IMR-90 (cell line): Measurements from ENCODE around the gene CRACDL. TPM values are rescaled to one million over a fixed set of nuclear protein-coding genes. Genes with fewer than 3 reads are reported as not detected.

ENCODE experiments used
- ELK1 ChIP-seq: fragments of 150-350 bp; IDR thresholded peaks from 2 replicates; pipeline ENCODE4 v1.6.1; 2016; ENCODE audit warnings: low read depth, mild to moderate bottlenecking, low read length, moderate library complexity, borderline replicate concordance
- USF2 ChIP-seq: fragments of 150-350 bp; IDR thresholded peaks from 2 replicates; pipeline ENCODE4 v1.6.1; 2017; ENCODE audit warnings: mild to moderate bottlenecking, antibody characterized with exemption, low read length, low read depth
- polyA plus RNA-seq, 3 experiments: library from polyadenylated mRNA; depleted of rRNA; stranded (reverse); fragments of >200 nt; gene quantifications; 2 replicates each; pipeline ENCODE4 v1.2.3, GENCODE V29; 2012; ENCODE audit warnings: low replicate concordance in 1 of 3
- total RNA-seq: library from RNA; depleted of rRNA; stranded (reverse); fragments of >200 nt; gene quantifications from 2 replicates; pipeline ENCODE4 v1.2.3, GENCODE V29; 2012

The CRACDL gene
- total and polyA plus RNA-seq, 2 of the 4 experiments (the other 2 are of a cell fraction) = not detected

GRCh38 chr2:98796775-98797544 lies 139.1 kb downstream of the CRACDL start (continued):
- TF ChIP-seq ELK1 (no peak), USF2 (no peak)
